C4-2B (cell line): ENCODE results near the gene GCFC2.
"Not testable (repeated sequence)": the region's sequence is repeated elsewhere in the genome, so short reads cannot be mapped to it uniquely, and the experiment has no call there.

Source experiments
- CTCF ChIP-seq: fragments of 450-650 bp; conservative IDR thresholded peaks from 2 replicates; pipeline ENCODE4 v1.5.1; 2017; ENCODE audit warnings: mild to moderate bottlenecking
- ZFX ChIP-seq: fragments of 450-650 bp; IDR thresholded peaks from 2 replicates; pipeline ENCODE4 v1.6.1; 2017

DNA sequence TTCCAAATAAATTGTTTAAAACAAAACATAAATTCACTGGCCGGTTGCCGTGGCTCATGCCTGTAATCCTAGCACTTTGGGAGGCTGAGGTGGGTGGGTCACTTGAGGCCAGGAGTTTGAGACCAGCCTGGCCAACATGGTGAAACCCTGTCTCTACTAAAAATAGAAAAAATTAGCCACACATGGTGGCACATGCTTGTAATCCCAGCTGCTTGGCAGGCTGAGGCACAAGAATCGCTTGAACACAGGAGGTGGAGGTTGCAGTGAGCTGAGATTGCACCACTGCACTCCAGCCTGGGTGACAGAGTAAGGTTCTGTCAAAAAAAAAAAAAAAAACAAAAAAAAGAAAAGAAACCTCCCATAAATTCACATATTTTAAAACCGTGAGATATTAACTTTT is 35.3 kb downstream of the GCFC2 start:
- TF ChIP-seq CTCF, ZFX: not testable (repeated sequence)
